Measurements from ENCODE around the gene GPATCH11.

GPATCH11 gene

DNA sequence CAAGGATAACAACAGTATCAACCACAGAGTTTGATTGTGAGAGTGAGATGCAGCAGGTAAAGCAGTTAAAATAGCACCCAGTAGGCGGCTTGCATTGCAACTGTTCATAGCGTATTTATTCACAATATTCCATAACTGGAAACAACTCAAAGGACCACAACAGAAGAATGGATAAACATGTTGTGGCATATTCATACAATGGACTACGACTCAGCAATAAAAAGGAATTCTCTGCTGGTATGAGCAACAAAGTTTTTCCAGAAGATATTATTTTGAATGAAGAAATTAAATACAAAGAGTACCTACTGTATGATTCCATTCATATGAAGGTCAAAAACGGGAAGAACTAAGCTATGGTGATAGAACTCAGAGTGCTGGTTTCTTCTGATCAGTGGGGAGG is 25.2 kb downstream of the GPATCH11 start:
- Histone ChIP-seq H3K36me3 (replicated peaks; ENCODE audit: insufficient read depth, low read length) (peaks cover 4% of the 10 kb centered on the region; the same call in 1 of the 2 replicates), H3K4me2 (ENCODE audit: low read depth, low read length) (no peak overlapping the region)

DNA sequence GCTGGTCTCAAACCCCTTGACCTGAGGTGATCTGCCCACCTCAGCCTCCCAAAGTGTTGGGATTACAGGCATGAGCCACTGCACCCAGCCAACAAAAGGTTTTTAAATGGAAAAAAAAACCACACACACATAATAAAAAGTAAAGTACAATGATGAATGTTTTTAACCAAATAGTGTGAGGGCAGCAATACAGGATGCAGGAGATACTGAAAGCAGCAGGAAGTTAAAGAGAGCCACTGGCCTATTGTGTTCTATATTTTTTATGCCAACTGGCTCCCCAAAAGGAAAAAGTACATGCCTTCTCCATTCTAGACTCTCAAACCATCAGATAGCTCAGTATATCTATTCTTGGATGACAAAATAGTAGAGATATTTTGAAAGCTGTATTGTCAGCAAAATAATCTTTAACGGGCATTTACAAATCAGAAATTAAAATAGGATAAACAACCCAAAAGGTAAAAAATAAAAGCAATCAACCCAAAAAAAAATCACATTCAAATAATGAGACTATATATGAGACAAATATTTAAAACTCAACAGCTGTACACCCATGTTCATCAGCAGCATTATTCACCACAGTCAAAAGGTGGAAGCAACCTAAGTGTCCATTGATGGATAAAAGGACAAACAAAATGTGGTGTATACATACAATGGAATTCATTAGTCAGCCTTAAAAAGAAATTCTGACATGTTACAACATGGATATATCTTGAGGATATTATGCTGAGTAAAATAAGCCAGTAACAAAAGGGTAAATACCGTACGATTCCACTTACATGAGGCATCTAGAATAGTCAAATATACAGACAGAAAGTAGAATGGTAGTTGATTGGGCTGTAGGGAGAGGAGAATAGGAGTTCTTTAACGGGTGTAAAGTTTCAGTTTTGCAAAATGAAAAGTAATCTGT is 26.2 kb downstream of the GPATCH11 start:
- no peaks in the 10 kb centered on the region for H3K9me2 ChIP-seq (replicated peaks; ENCODE audit: insufficient read depth, low read length)
- H3K4me2 ChIP-seq (ENCODE audit: low read depth, low read length) = no peak overlapping the region
- H3K9me3 ChIP-seq (replicated peaks; ENCODE audit: insufficient read depth, low read length) = no peaks in the 10 kb centered on the region
- peaks cover 4% of the 10 kb centered on the region; the same call in 1 of the 2 replicates for H3K36me3 ChIP-seq (replicated peaks; ENCODE audit: insufficient read depth, low read length)
- no peaks in the 10 kb centered on the region for H3K4me1 ChIP-seq (ENCODE audit: low read length)
- H3K79me2 ChIP-seq (ENCODE audit: low read length) = no peaks in the 10 kb centered on the region
- no peak overlapping the region for H3K27ac ChIP-seq (ENCODE audit: low read length)
- TF ChIP-seq EZH2phosphoT487 (IDR thresholded peaks at IDR 0.05; ENCODE audit: low read length) = no peak
- TF ChIP-seq EZH2 (optimal IDR thresholded peaks at IDR 0.05; ENCODE audit: low read depth, low read length) = no peak
- TF ChIP-seq, protein P1, sequence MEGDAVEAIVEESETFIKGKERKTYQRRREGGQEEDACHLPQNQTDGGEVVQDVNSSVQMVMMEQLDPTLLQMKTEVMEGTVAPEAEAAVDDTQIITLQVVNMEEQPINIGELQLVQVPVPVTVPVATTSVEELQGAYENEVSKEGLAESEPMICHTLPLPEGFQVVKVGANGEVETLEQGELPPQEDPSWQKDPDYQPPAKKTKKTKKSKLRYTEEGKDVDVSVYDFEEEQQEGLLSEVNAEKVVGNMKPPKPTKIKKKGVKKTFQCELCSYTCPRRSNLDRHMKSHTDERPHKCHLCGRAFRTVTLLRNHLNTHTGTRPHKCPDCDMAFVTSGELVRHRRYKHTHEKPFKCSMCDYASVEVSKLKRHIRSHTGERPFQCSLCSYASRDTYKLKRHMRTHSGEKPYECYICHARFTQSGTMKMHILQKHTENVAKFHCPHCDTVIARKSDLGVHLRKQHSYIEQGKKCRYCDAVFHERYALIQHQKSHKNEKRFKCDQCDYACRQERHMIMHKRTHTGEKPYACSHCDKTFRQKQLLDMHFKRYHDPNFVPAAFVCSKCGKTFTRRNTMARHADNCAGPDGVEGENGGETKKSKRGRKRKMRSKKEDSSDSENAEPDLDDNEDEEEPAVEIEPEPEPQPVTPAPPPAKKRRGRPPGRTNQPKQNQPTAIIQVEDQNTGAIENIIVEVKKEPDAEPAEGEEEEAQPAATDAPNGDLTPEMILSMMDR (IDR thresholded peaks at IDR 0.05; ENCODE audit: low read length) = no peak
- no peak for DNase-seq
- H3K27me3 ChIP-seq (replicated peaks; ENCODE audit: insufficient read depth, low read length) = no peaks in the 10 kb centered on the region
- no peak overlapping the region for H3K9ac ChIP-seq (ENCODE audit: low read length)
- no peak overlapping the region for H2AFZ ChIP-seq (ENCODE audit: low read length)
- no peaks in the 10 kb centered on the region; the same call in 1 of the 2 replicates for H3F3A ChIP-seq (ENCODE audit: insufficient read depth, low read length)
- no peaks in the 10 kb centered on the region for H4K20me1 ChIP-seq (ENCODE audit: insufficient read depth, low read length)
- H3K4me3 ChIP-seq (ENCODE audit: low read length) = no peak overlapping the region

More for the DNA sequence above, 25.2 kb downstream of the GPATCH11 start:
- H2AFZ ChIP-seq (ENCODE audit: low read length) = no peak overlapping the region
- no peaks in the 10 kb centered on the region for H3K79me2 ChIP-seq (ENCODE audit: low read length)
- DNase-seq = no peak
- H4K20me1 ChIP-seq (ENCODE audit: insufficient read depth, low read length) = no peaks in the 10 kb centered on the region
- H3K27me3 ChIP-seq (replicated peaks; ENCODE audit: insufficient read depth, low read length) = no peaks in the 10 kb centered on the region
- H3K9ac ChIP-seq (ENCODE audit: low read length) = no peak overlapping the region
- no peak overlapping the region for H3K4me3 ChIP-seq (ENCODE audit: low read length)
- no peak overlapping the region for H3K27ac ChIP-seq (ENCODE audit: low read length)
- no peaks in the 10 kb centered on the region; the same call in 1 of the 2 replicates for H3F3A ChIP-seq (ENCODE audit: insufficient read depth, low read length)
- no peaks in the 10 kb centered on the region for H3K9me2 ChIP-seq (replicated peaks; ENCODE audit: insufficient read depth, low read length)
- no peaks in the 10 kb centered on the region for H3K4me1 ChIP-seq (ENCODE audit: low read length)
- no peak for TF ChIP-seq EZH2 (optimal IDR thresholded peaks at IDR 0.05; ENCODE audit: low read depth, low read length)
- no peak for TF ChIP-seq EZH2phosphoT487 (IDR thresholded peaks at IDR 0.05; ENCODE audit: low read length)
- TF ChIP-seq, protein P1 (IDR thresholded peaks at IDR 0.05; ENCODE audit: low read length) = no peak
- H3K9me3 ChIP-seq (replicated peaks; ENCODE audit: insufficient read depth, low read length) = no peaks in the 10 kb centered on the region

DNA sequence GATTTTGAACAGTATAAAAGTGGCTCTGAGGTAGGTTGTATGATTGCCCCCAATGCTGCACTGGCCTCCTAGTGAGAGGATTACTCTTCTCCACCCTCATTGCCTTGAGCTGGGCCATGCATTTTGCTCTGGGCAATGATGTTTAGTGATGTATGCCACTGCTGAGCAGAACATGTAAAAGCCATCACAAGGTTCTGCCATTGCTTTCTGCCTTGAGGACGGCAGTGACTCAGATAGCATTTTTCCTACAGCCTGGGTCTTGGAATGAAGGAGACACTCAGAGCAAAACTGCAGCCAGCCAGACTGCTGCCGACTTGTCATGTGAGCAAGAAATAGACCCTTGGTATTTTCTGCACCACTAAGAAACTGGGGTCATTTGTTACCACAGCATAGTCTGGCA is 27.6 kb downstream of the GPATCH11 start:
- Histone ChIP-seq H3K27me3 (replicated peaks; ENCODE audit: insufficient read depth, low read length) (no peaks in the 10 kb centered on the region), H3K4me2 (ENCODE audit: low read depth, low read length) (no peak overlapping the region), H3K4me1 (ENCODE audit: low read length) (no peaks in the 10 kb centered on the region), H3F3A (ENCODE audit: insufficient read depth, low read length) (no peaks in the 10 kb centered on the region; the same call in 1 of the 2 replicates), H3K4me3 (ENCODE audit: low read length) (no peak overlapping the region), H3K9me2 (replicated peaks; ENCODE audit: insufficient read depth, low read length) (no peaks in the 10 kb centered on the region), H3K79me2 (ENCODE audit: low read length) (no peaks in the 10 kb centered on the region), H3K27ac (ENCODE audit: low read length) (no peak overlapping the region), H3K9me3 (replicated peaks; ENCODE audit: insufficient read depth, low read length) (no peaks in the 10 kb centered on the region), H4K20me1 (ENCODE audit: insufficient read depth, low read length) (no peaks in the 10 kb centered on the region), H3K9ac (ENCODE audit: low read length) (no peak overlapping the region), H3K36me3 (replicated peaks; ENCODE audit: insufficient read depth, low read length) (peaks cover 4% of the 10 kb centered on the region; the same call in 1 of the 2 replicates), H2AFZ (ENCODE audit: low read length) (no peak overlapping the region)
- TF ChIP-seq, protein P1 (IDR thresholded peaks at IDR 0.05; ENCODE audit: low read length) = no peak
- TF ChIP-seq EZH2phosphoT487 (IDR thresholded peaks at IDR 0.05; ENCODE audit: low read length) (no peak), EZH2 (optimal IDR thresholded peaks at IDR 0.05; ENCODE audit: low read depth, low read length) (no peak)
- no peak for DNase-seq

All from MM.1S (cell line).